ENCODE results near the gene DHX15. TPM values are rescaled to one million over a fixed set of nuclear protein-coding genes. Genes with fewer than 3 reads are reported as not detected.

Gene DHX15
- total RNA-seq, 1 experiment from 2014 or later: 287 TPM

GRCh38 chr4:24514808-24515207 lies 69.5 kb downstream of the DHX15 start:
- Histone ChIP-seq H3K14ac (ENCODE audit: insufficient read depth, low read length) (no peak overlapping the region), H2AK5ac (ENCODE audit: insufficient read length, low read length) (no peak overlapping the region), H3K23me2 (ENCODE audit: insufficient read length, low read depth, low read length, poor library complexity, severe bottlenecking) (no peaks in the 10 kb centered on the region), H3K27ac (ENCODE audit: insufficient read length, low read depth, low read length) (no peak overlapping the region), H3K9ac (ENCODE audit: extremely low read depth, insufficient read length, low read length) (no peak overlapping the region), H2AFZ (ENCODE audit: low read length) (no peak overlapping the region), H2BK20ac (ENCODE audit: low read depth, low read length, poor library complexity, severe bottlenecking) (no peak overlapping the region), H4K5ac (ENCODE audit: insufficient read length, low read depth, low read length) (no peak overlapping the region), H3K27me3 (ENCODE audit: insufficient read depth, low read length) (no peaks in the 10 kb centered on the region), H3K18ac (ENCODE audit: insufficient read length, low read depth, low read length) (no peak overlapping the region), H4K91ac (ENCODE audit: insufficient read length, low read depth, low read length) (no peak overlapping the region), H2BK15ac (ENCODE audit: low read depth, low read length) (no peak overlapping the region), H4K20me1 (ENCODE audit: control insufficient read depth, insufficient read depth, insufficient read length) (no peaks in the 10 kb centered on the region), H4K8ac (replicated peaks; ENCODE audit: insufficient read length, low read depth, low read length) (no peak overlapping the region), H3K56ac (ENCODE audit: insufficient read length, low read depth, low read length) (no peak overlapping the region), H3K79me2 (ENCODE audit: insufficient read depth, low read length) (no peaks in the 10 kb centered on the region), H2BK120ac (ENCODE audit: low read depth, low read length, poor library complexity, severe bottlenecking) (no peak overlapping the region), H3K79me1 (ENCODE audit: insufficient read depth, low read depth, low read length, poor library complexity, severe bottlenecking) (no peaks in the 10 kb centered on the region), H3K9me3 (ENCODE audit: control insufficient read depth, low read depth, low read length) (no peaks in the 10 kb centered on the region), H3K4me2 (ENCODE audit: insufficient read depth, insufficient read length, low read length) (no peak overlapping the region), H3T11ph (ENCODE audit: low read length) (no peak overlapping the region), H3K4me1 (ENCODE audit: insufficient read depth, low read length) (peaks cover 7% of the 10 kb centered on the region; the same call in 1 of the 2 replicates), H3K23ac (ENCODE audit: insufficient read length, low read depth, low read length) (no peak overlapping the region), H2BK12ac (ENCODE audit: insufficient read length, low read depth, low read length) (no peak overlapping the region), H3K4ac (ENCODE audit: low read depth, low read length) (no peak overlapping the region), H2BK5ac (ENCODE audit: insufficient read length, low read length) (no peak overlapping the region)
- peaks cover 4 to 31% (median 29%) of the 10 kb centered on the region in 3 experiments; a peak in 6 of 7 replicates for H3K36me3 Mint-ChIP-seq (ENCODE audit: insufficient read depth in 1 of 3, low read depth in 3 of 3)
- H3K9me3 Mint-ChIP-seq: no peaks in the 10 kb centered on the region
- H3K4me1 Mint-ChIP-seq: peaks cover 43 to 44% of the 10 kb centered on the region in 2 experiments
- peak overlapping the region in 1 of 3 experiments; percentile 87; a peak in 3 of 7 replicates for H3K27ac Mint-ChIP-seq
- no CpG with 5 or more reads among the region's 1 CpG for WGBS (ENCODE audit: extremely low coverage, insufficient read length, low lambda C conversion rate)
- H3K27me3 Mint-ChIP-seq (ENCODE audit: low read depth): no peaks in the 10 kb centered on the region
- peak; percentile 60 for TF ChIP-seq CTCF (conservative IDR thresholded peaks at IDR 0.05)
- DNase-seq: no peak
- H3K4me3 Mint-ChIP-seq: no peak overlapping the region
